Activated B cell treated with CpG ODN at 0.5 μM for 24 hours (primary cell): ENCODE results near the gene MKX. TPM values are rescaled to one million over a fixed set of nuclear protein-coding genes. Genes with fewer than 3 reads are reported as not detected.

Source experiments
- ATAC-seq: fragments of 200-7000 bp; cut with Tn5 transposase; one replicate; pipeline ENCODE4 v1.10.0; 2021; ENCODE audit warnings: low read depth, mild to moderate bottlenecking, moderate library complexity
- CTCF ChIA-PET: fragments of 350-600 bp; sonication (Branson Sonifier 250); formaldehyde crosslinking; loops from one replicate; lab custom pipeline; 2021; ENCODE audit warnings: antibody characterized with exemption; lab: Charles Lee
- POLR2A ChIA-PET: fragments of 350-600 bp; sonication (Branson Sonifier 250); formaldehyde crosslinking; loops from one replicate; lab custom pipeline; 2021; ENCODE audit warnings: antibody characterized with exemption; lab: Charles Lee
- DNase-seq: peaks from one replicate; pipeline ENCODE4 v3.0.0; 2022
- H3K27ac Mint-ChIP-seq: one replicate; pipeline ENCODE4 v1.8.0; 2020; ENCODE audit warnings: mixed read lengths
- H3K27me3 Mint-ChIP-seq: one replicate; pipeline ENCODE4 v1.8.0; 2021; ENCODE audit warnings: mixed read lengths
- H3K36me3 Mint-ChIP-seq: one replicate; pipeline ENCODE4 v1.8.0; 2021; ENCODE audit warnings: low read depth, mixed read lengths
- H3K4me1 Mint-ChIP-seq: one replicate; pipeline ENCODE4 v1.8.0; 2021; ENCODE audit warnings: mixed read lengths
- H3K4me3 Mint-ChIP-seq: one replicate; pipeline ENCODE4 v1.8.0; 2020; ENCODE audit warnings: mild to moderate bottlenecking, mixed read lengths
- H3K9me3 Mint-ChIP-seq: one replicate; pipeline ENCODE4 v1.8.0; 2020; ENCODE audit warnings: mixed read lengths
- CTCF ChIP-seq: fragments of 200-600 bp; IDR thresholded peaks from one replicate; pipeline ENCODE4 v1.8.0; 2022; ENCODE audit warnings: antibody characterized with exemption, mild to moderate bottlenecking
- intact Hi-C: fragments of 100-400 bp; cut with micrococcal nuclease; formaldehyde crosslinking; loops from one replicate; pipeline ENCODE4 v1.15.1; 2024
- total RNA-seq: library from RNA; stranded (reverse); gene quantifications from 2 replicates; pipeline ENCODE4 v1.2.3, GENCODE V29; 2022

The MKX gene
- total RNA-seq, 1 donor from 2014 or later: not detected

- H3K9me3 Mint-ChIP-seq: no peaks in the 10 kb centered on the region
- no peak for TF ChIP-seq CTCF
- H3K27ac Mint-ChIP-seq: no peak overlapping the region
- intact Hi-C loops: no loop called here
- DNase-seq: no peak
- ChIA-PET POLR2A (no interaction called here), CTCF (no interaction called here)
- H3K4me3 Mint-ChIP-seq: no peak overlapping the region
- no peaks in the 10 kb centered on the region for H3K4me1 Mint-ChIP-seq
- peaks cover 24% of the 10 kb centered on the region for H3K27me3 Mint-ChIP-seq
- no peak for ATAC-seq
- H3K36me3 Mint-ChIP-seq: no peaks in the 10 kb centered on the region
Measured at GRCh38 chr10:27716521-27716920, 29.1 kb downstream of the MKX start.

- peaks cover 21% of the 10 kb centered on the region for H3K27me3 Mint-ChIP-seq
- H3K4me3 Mint-ChIP-seq: no peak overlapping the region
- H3K4me1 Mint-ChIP-seq: no peaks in the 10 kb centered on the region
- CTCF ChIA-PET: no interaction called here
- POLR2A ChIA-PET: no interaction called here
- H3K9me3 Mint-ChIP-seq: no peaks in the 10 kb centered on the region
- no peak for ATAC-seq
- intact Hi-C loops: no loop called here
- no peak for DNase-seq
- H3K27ac Mint-ChIP-seq: no peak overlapping the region
- TF ChIP-seq CTCF: no peak
- H3K36me3 Mint-ChIP-seq: no peaks in the 10 kb centered on the region
Measured at GRCh38 chr10:27715505-27715904, 30.1 kb downstream of the MKX start.

- no peaks in the 10 kb centered on the region for H3K36me3 Mint-ChIP-seq
- ATAC-seq: no peak
- CTCF ChIA-PET: no interaction called here
Measured at GRCh38 chr10:27714349-27714748, 31.3 kb downstream of the MKX start.

GRCh38 chr10:27713941-27714340, 31.7 kb downstream of the MKX start:
- ChIA-PET CTCF (no interaction called here), POLR2A (no interaction called here)
- ATAC-seq: no peak
- Mint-ChIP-seq H3K36me3 (no peaks in the 10 kb centered on the region), H3K27ac (no peak overlapping the region), H3K4me1 (no peaks in the 10 kb centered on the region), H3K9me3 (no peaks in the 10 kb centered on the region), H3K27me3 (peaks cover 15% of the 10 kb centered on the region), H3K4me3 (no peak overlapping the region)
- TF ChIP-seq CTCF: no peak
- intact Hi-C loops: no loop called here
- no peak for DNase-seq

More at GRCh38 chr10:27714349-27714748, 31.3 kb downstream of the MKX start:
- POLR2A ChIA-PET: no interaction called here
- no peak for DNase-seq
- Mint-ChIP-seq H3K4me3 (no peak overlapping the region), H3K27ac (no peak overlapping the region), H3K27me3 (peaks cover 19% of the 10 kb centered on the region), H3K4me1 (no peaks in the 10 kb centered on the region), H3K9me3 (no peaks in the 10 kb centered on the region)
- intact Hi-C loops: no loop called here
- no peak for TF ChIP-seq CTCF

DNA sequence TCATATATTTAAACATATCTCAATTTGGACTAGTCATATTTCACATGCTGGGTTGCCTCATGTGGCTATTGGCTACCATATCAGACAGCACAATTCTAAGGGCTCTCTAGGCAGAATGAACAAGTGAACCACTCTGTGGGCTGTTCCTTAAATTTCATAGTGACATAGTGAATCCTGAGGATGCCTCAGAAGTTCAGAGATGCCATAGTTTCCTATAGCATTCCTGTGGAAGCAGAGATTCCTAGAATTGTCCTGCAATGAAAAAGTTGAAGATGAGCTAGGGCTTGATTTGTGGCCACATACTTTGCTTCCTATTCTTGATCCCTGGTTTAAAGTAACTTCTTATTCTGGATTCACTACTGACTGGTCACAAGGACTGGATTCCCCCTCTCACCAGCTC, 35.6 kb downstream of the MKX start:
- Mint-ChIP-seq H3K9me3 (no peaks in the 10 kb centered on the region), H3K27me3 (peaks cover 2% of the 10 kb centered on the region), H3K36me3 (no peaks in the 10 kb centered on the region), H3K4me3 (no peak overlapping the region), H3K27ac (no peak overlapping the region), H3K4me1 (no peaks in the 10 kb centered on the region)
- intact Hi-C loops: no loop called here
- TF ChIP-seq CTCF: no peak
- CTCF ChIA-PET: no interaction called here
- DNase-seq (no peak), ATAC-seq (no peak)
- POLR2A ChIA-PET: no interaction called here
